ENCODE measurements around the gene MBOAT1.

DNA sequence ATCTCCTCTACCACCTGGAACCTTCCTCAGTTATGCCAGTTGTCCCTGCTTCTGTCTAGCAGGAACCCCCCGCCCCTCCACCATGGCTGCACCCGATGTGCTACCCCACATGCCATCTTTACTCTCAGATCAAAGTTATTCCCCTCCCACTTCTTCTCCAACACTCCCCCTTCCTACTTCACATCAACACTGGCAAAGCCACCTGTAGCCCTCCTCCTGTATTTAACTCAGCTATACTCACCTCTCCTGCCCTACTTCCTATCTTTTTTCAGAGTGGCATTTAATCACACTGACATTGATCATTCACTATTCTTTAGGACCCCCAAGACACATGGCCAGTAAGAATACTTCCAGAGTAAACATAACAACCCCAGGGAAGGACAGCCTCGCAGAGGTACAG lies 84.3 kb downstream of the MBOAT1 start:
- TF ChIP-seq CTCF (IDR thresholded peaks at IDR 0.05; ENCODE audit: poor library complexity, severe bottlenecking) (no peak), EP300 (conservative IDR thresholded peaks at IDR 0.05; ENCODE audit: poor library complexity, severe bottlenecking) (no peak), POLR2AphosphoS5 (IDR thresholded peaks at IDR 0.05) (no peak), TAF1 (IDR thresholded peaks at IDR 0.05; ENCODE audit: low read depth) (no peak), EZH2 (IDR thresholded peaks at IDR 0.05; ENCODE audit: borderline replicate concordance, insufficient read depth, low read length, poor library complexity, severe bottlenecking) (no peak), REST (IDR thresholded peaks at IDR 0.05; ENCODE audit: borderline replicate concordance) (no peak), MXI1 (conservative IDR thresholded peaks at IDR 0.05; ENCODE audit: poor library complexity, severe bottlenecking) (no peak), RAD21 (conservative IDR thresholded peaks at IDR 0.05) (no peak), SMC3 (conservative IDR thresholded peaks at IDR 0.05; ENCODE audit: poor library complexity) (no peak)
